IPS-15b (cell line): ENCODE data around the gene FBXO31.
"Not testable (repeated sequence)": the region's sequence is repeated elsewhere in the genome, so short reads cannot be mapped to it uniquely, and the experiment has no call there.

ENCODE experiments used
- H3K27me3 ChIP-seq: one replicate; pipeline ENCODE4 v1.6.1; 2013; ENCODE audit warnings: low read length; ENCODE audit not compliant: control insufficient read depth, insufficient read depth
- H3K36me3 ChIP-seq: one replicate; pipeline ENCODE4 v1.6.1; 2013; ENCODE audit warnings: low read length; ENCODE audit not compliant: control insufficient read depth, insufficient read depth
- H3K4me1 ChIP-seq: one replicate; pipeline ENCODE4 v1.6.1; 2013; ENCODE audit warnings: mild to moderate bottlenecking, low read length; ENCODE audit not compliant: control insufficient read depth, insufficient read depth
- H3K4me3 ChIP-seq: one replicate; pipeline ENCODE4 v1.5.1; 2013; ENCODE audit warnings: low read depth, low read length
- H3K9ac ChIP-seq: one replicate; pipeline ENCODE4 v1.6.1; 2013; ENCODE audit warnings: low read depth, mild to moderate bottlenecking, low read length
- H3K9me3 ChIP-seq: one replicate; pipeline ENCODE4 v1.6.1; 2013; ENCODE audit warnings: mild to moderate bottlenecking, low read length; ENCODE audit not compliant: control insufficient read depth, insufficient read depth

The FBXO31 gene

GRCh38 chr16:87342978-87343752, 40.4 kb downstream of the FBXO31 start:
- Histone ChIP-seq H3K27me3 (no peaks in the 10 kb centered on the region), H3K4me1 (no peaks in the 10 kb centered on the region), H3K9ac (no peak overlapping the region), H3K9me3 (no peaks in the 10 kb centered on the region), H3K36me3 (peaks cover 9% of the 10 kb centered on the region), H3K4me3 (no peak overlapping the region)

- peaks cover 9% of the 10 kb centered on the region for H3K36me3 ChIP-seq
- no peak overlapping the region for H3K9ac ChIP-seq
- H3K4me1 ChIP-seq: no peaks in the 10 kb centered on the region
- H3K9me3 ChIP-seq: no peaks in the 10 kb centered on the region
- H3K27me3 ChIP-seq: no peaks in the 10 kb centered on the region
- no peak overlapping the region for H3K4me3 ChIP-seq
Observed at GRCh38 chr16:87342504-87342903, 41.1 kb downstream of the FBXO31 start.

- no peaks in the 10 kb centered on the region for H3K27me3 ChIP-seq
- no peaks in the 10 kb centered on the region for H3K4me1 ChIP-seq
- H3K36me3 ChIP-seq: peaks cover 14% of the 10 kb centered on the region
- no peak overlapping the region for H3K9ac ChIP-seq
- H3K9me3 ChIP-seq: no peaks in the 10 kb centered on the region
- H3K4me3 ChIP-seq: no peak overlapping the region
Observed at GRCh38 chr16:87340198-87340597, 43.4 kb downstream of the FBXO31 start.

- not testable (repeated sequence) for H3K4me3 ChIP-seq, H3K27me3 ChIP-seq, H3K9ac ChIP-seq, H3K9me3 ChIP-seq, H3K4me1 ChIP-seq
- peaks cover 15% of the 10 kb centered on the region for H3K36me3 ChIP-seq
Observed at GRCh38 chr16:87339724-87340105, 43.9 kb downstream of the FBXO31 start.

GRCh38 chr16:87339086-87339723, 44.4 kb downstream of the FBXO31 start:
- H3K36me3 ChIP-seq: peaks cover 19% of the 10 kb centered on the region

GRCh38 chr16:87338155-87338765, 45.3 kb downstream of the FBXO31 start:
- Histone ChIP-seq H3K4me3 (no peak overlapping the region), H3K27me3 (no peaks in the 10 kb centered on the region), H3K36me3 (peaks cover 25% of the 10 kb centered on the region)

More at GRCh38 chr16:87339086-87339723, 44.4 kb downstream of the FBXO31 start:
- Histone ChIP-seq H3K4me1 (no peaks in the 10 kb centered on the region), H3K27me3 (no peaks in the 10 kb centered on the region), H3K9me3 (no peaks in the 10 kb centered on the region), H3K9ac (no peak overlapping the region), H3K4me3 (no peak overlapping the region)

GRCh38 chr16:87337262-87337771, 46.3 kb downstream of the FBXO31 start:
- H3K36me3 ChIP-seq: peaks cover 23% of the 10 kb centered on the region
- H3K9ac ChIP-seq: no peak overlapping the region
- H3K27me3 ChIP-seq: no peaks in the 10 kb centered on the region
- H3K9me3 ChIP-seq: no peaks in the 10 kb centered on the region
- no peak overlapping the region for H3K4me3 ChIP-seq
- no peaks in the 10 kb centered on the region for H3K4me1 ChIP-seq

More at GRCh38 chr16:87338155-87338765, 45.3 kb downstream of the FBXO31 start:
- no peaks in the 10 kb centered on the region for H3K4me1 ChIP-seq
- no peak overlapping the region for H3K9ac ChIP-seq
- no peaks in the 10 kb centered on the region for H3K9me3 ChIP-seq

GRCh38 chr16:87336434-87337240, 46.9 kb downstream of the FBXO31 start:
- H3K9ac ChIP-seq: no peak overlapping the region
- no peaks in the 10 kb centered on the region for H3K4me1 ChIP-seq
- H3K36me3 ChIP-seq: peaks cover 23% of the 10 kb centered on the region
- no peaks in the 10 kb centered on the region for H3K27me3 ChIP-seq
- H3K4me3 ChIP-seq: no peak overlapping the region
- no peaks in the 10 kb centered on the region for H3K9me3 ChIP-seq

- H3K27me3 ChIP-seq: no peaks in the 10 kb centered on the region
- no peaks in the 10 kb centered on the region for H3K9me3 ChIP-seq
- H3K9ac ChIP-seq: no peak overlapping the region
- H3K36me3 ChIP-seq: peaks cover 26% of the 10 kb centered on the region
- H3K4me3 ChIP-seq: no peak overlapping the region
- H3K4me1 ChIP-seq: no peaks in the 10 kb centered on the region
Observed at GRCh38 chr16:87335625-87336433, 47.7 kb downstream of the FBXO31 start.

GRCh38 chr16:87334651-87335624, 48.6 kb downstream of the FBXO31 start:
- no peak overlapping the region for H3K9ac ChIP-seq
- H3K4me3 ChIP-seq: no peak overlapping the region
- no peaks in the 10 kb centered on the region for H3K27me3 ChIP-seq
- no peaks in the 10 kb centered on the region for H3K9me3 ChIP-seq
- no peaks in the 10 kb centered on the region for H3K4me1 ChIP-seq
- H3K36me3 ChIP-seq: peaks cover 31% of the 10 kb centered on the region
